ENCODE measurements around the gene CCDC160. TPM values are rescaled to one million over a fixed set of nuclear protein-coding genes. Genes with fewer than 3 reads are reported as not detected.

Gene CCDC160
- total and polyA plus RNA-seq, 2 of the 4 experiments (the other 2 are of a cell fraction) = not detected

- H2AK5ac ChIP-seq (ENCODE audit: low read depth, low read length) = no peak overlapping the region
- H4K91ac ChIP-seq (ENCODE audit: insufficient read depth, low read depth, low read length) = no peak overlapping the region
- no peaks in the 10 kb centered on the region for H3K79me1 ChIP-seq (ENCODE audit: low read depth in 1 of 2, low read length in 2 of 2)
- ChIA-PET CTCF (no interaction called here), POLR2A (ENCODE audit: unreplicated experiment) (no interaction called here)
- H2BK120ac ChIP-seq (ENCODE audit: low read depth, low read length) = no peak overlapping the region
- H3K27ac ChIP-seq (ENCODE audit: insufficient read depth, low read length) = no peak overlapping the region
- no peak overlapping the region for H2AK9ac ChIP-seq (replicated peaks; ENCODE audit: low read depth, low read length, poor library complexity)
- dilution Hi-C loops (cut with HindIII; ENCODE audit: low sequenced_read_pairs, unreplicated experiment) (no loop called here), in situ Hi-C loops (cut with MboI; ENCODE audit: low sequenced_read_pairs) (no loop called here), intact Hi-C loops (cut with micrococcal nuclease) (no loop called here)
- H4K20me1 ChIP-seq (ENCODE audit: insufficient read depth, low read length) = no peaks in the 10 kb centered on the region
- H2AFZ ChIP-seq (replicated peaks; ENCODE audit: low read length, poor library complexity) = no peak overlapping the region
- H3K23ac ChIP-seq (ENCODE audit: low read depth, low read length) = no peak overlapping the region
- H4K8ac ChIP-seq (ENCODE audit: low read depth in 2 of 2, low read length in 2 of 2) = no peak overlapping the region
- peaks cover 1% of the 10 kb centered on the region; the same call in 1 of the 2 replicates for H3K27me3 ChIP-seq (ENCODE audit: control insufficient read depth, insufficient read depth, low read length)
- no peaks in the 10 kb centered on the region for H3K4me1 ChIP-seq (ENCODE audit: control insufficient read depth, insufficient read depth, low read length)
- H3K9ac ChIP-seq (ENCODE audit: low read depth, low read length) = no peak overlapping the region
- H3K4ac ChIP-seq (ENCODE audit: low read depth, low read length) = no peak overlapping the region
- ATAC-seq (ENCODE audit: low read depth) (no peak), DNase-seq (no peak)
- H3K56ac ChIP-seq (ENCODE audit: extremely low read depth, insufficient read depth, low read length) = no peak overlapping the region
- H3K4me3 ChIP-seq (ENCODE audit: insufficient read depth, low read depth, low read length) = no peak overlapping the region
- no peak overlapping the region for H2BK20ac ChIP-seq (ENCODE audit: low read depth, low read length)
- no peak for TF ChIP-seq NFE2L2 (IDR thresholded peaks at IDR 0.05; ENCODE audit: low read depth, low read length)
- TF ChIP-seq RFX5 (IDR thresholded peaks at IDR 0.05; ENCODE audit: low read depth, low read length) = no peak
- no peak for TF ChIP-seq CHD1 (IDR thresholded peaks at IDR 0.05; ENCODE audit: low read depth, low read length)
- no peak for TF ChIP-seq FOS (IDR thresholded peaks at IDR 0.05; ENCODE audit: low read depth, low read length)
- no peak for TF ChIP-seq MAZ (IDR thresholded peaks at IDR 0.05; ENCODE audit: borderline replicate concordance, low read depth, low read length)
- no peak for TF ChIP-seq BHLHE40 (IDR thresholded peaks at IDR 0.05; ENCODE audit: low read depth, low read length)
- no peak overlapping the region for H2BK15ac ChIP-seq (ENCODE audit: low read depth, low read length)
- H3K36me3 ChIP-seq (ENCODE audit: control insufficient read depth, insufficient read depth, low read length) = no peaks in the 10 kb centered on the region
- no peak overlapping the region for H2BK5ac ChIP-seq (ENCODE audit: low read depth, low read length, poor library complexity, severe bottlenecking)
- no peaks in the 10 kb centered on the region for H3K9me1 ChIP-seq (ENCODE audit: insufficient read depth, low read length)
- H3K4me2 ChIP-seq (ENCODE audit: low read depth, low read length) = no peak overlapping the region
- no peak overlapping the region for H3K14ac ChIP-seq (replicated peaks; ENCODE audit: low read depth, low read length)
- H3K9me3 ChIP-seq (ENCODE audit: control insufficient read depth, insufficient read depth, low read length) = no peaks in the 10 kb centered on the region
- no peak overlapping the region for H3K18ac ChIP-seq (ENCODE audit: low read depth, low read length)
- H4K5ac ChIP-seq (ENCODE audit: low read depth, low read length) = no peak overlapping the region
- no TSS peak for BruUV-seq (replicated peaks)
These were observed 12.3 kb downstream of the CCDC160 start for GRCh38 chrX:134249241-134249640.
